ENCODE data around the gene SAMD4B. TPM values are rescaled to one million over a fixed set of nuclear protein-coding genes. Genes with fewer than 3 reads are reported as not detected.
A peak's percentile ranks its signal among the peaks of the same experiment; 100 is the strongest.

SAMD4B gene
- total RNA-seq, 1 experiment from 2014 or later: 135 TPM

- H2BK12ac ChIP-seq (ENCODE audit: insufficient read length, low read depth, low read length): no peak overlapping the region
- no peak overlapping the region for H4K5ac ChIP-seq (ENCODE audit: insufficient read length, low read depth, low read length)
- H3K4me3 Mint-ChIP-seq: peak overlapping the region; percentile 38 to 83
- DNase-seq: no peak
- no peak overlapping the region for H4K91ac ChIP-seq (ENCODE audit: insufficient read length, low read depth, low read length)
- peaks cover 3% of the 10 kb centered on the region; the same call in 1 of the 2 replicates for H3K79me2 ChIP-seq (ENCODE audit: insufficient read depth, low read length)
- no peak overlapping the region for H3K27ac ChIP-seq (ENCODE audit: insufficient read length, low read depth, low read length)
- H3K27me3 ChIP-seq (ENCODE audit: insufficient read depth, low read length): no peaks in the 10 kb centered on the region
- H3K4ac ChIP-seq (ENCODE audit: low read depth, low read length): no peak overlapping the region
- TF ChIP-seq CTCF (conservative IDR thresholded peaks at IDR 0.05): no peak
- no peak overlapping the region for H2BK20ac ChIP-seq (ENCODE audit: low read depth, low read length, poor library complexity, severe bottlenecking)
- no peak overlapping the region for H2BK15ac ChIP-seq (ENCODE audit: low read depth, low read length)
- H3K9me3 Mint-ChIP-seq: no peaks in the 10 kb centered on the region
- peak overlapping the region in 1 of 3 experiments; percentile 68; a peak in 3 of 7 replicates for H3K27ac Mint-ChIP-seq
- H3K23ac ChIP-seq (ENCODE audit: insufficient read length, low read depth, low read length): no peak overlapping the region
- H3K4me2 ChIP-seq (ENCODE audit: insufficient read depth, insufficient read length, low read length): no peak overlapping the region
- H3K18ac ChIP-seq (ENCODE audit: insufficient read length, low read depth, low read length): peak overlapping the region; percentile 15
- H2BK5ac ChIP-seq (ENCODE audit: insufficient read length, low read length): no peak overlapping the region
- H2AFZ ChIP-seq (ENCODE audit: low read length): no peak overlapping the region
- no peak overlapping the region for H2BK120ac ChIP-seq (ENCODE audit: low read depth, low read length, poor library complexity, severe bottlenecking)
- no peak overlapping the region for H3K14ac ChIP-seq (ENCODE audit: insufficient read depth, low read length)
- no peak overlapping the region for H4K8ac ChIP-seq (replicated peaks; ENCODE audit: insufficient read length, low read depth, low read length)
- H3K23me2 ChIP-seq (ENCODE audit: insufficient read length, low read depth, low read length, poor library complexity, severe bottlenecking): peaks cover 27% of the 10 kb centered on the region
- H3K36me3 Mint-ChIP-seq (ENCODE audit: insufficient read depth in 1 of 3, low read depth in 3 of 3): peaks cover 6 to 13% (median 11%) of the 10 kb centered on the region in 3 experiments
- WGBS (ENCODE audit: extremely low coverage, insufficient read length, low lambda C conversion rate): no CpG with 5 or more reads among the region's 17 CpGs
- H3T11ph ChIP-seq (ENCODE audit: low read length): no peak overlapping the region
- H3K27me3 Mint-ChIP-seq (ENCODE audit: low read depth): no peaks in the 10 kb centered on the region; the same call in 1 of the 2 replicates
- H3K9ac ChIP-seq (ENCODE audit: extremely low read depth, insufficient read length, low read length): no peak overlapping the region
- H2AK5ac ChIP-seq (ENCODE audit: insufficient read length, low read length): no peak overlapping the region
- H4K20me1 ChIP-seq (ENCODE audit: control insufficient read depth, insufficient read depth, insufficient read length): no peaks in the 10 kb centered on the region
- no peak overlapping the region for H3K56ac ChIP-seq (ENCODE audit: insufficient read length, low read depth, low read length)
- peaks cover 40 to 53% of the 10 kb centered on the region in 2 experiments for H3K4me1 Mint-ChIP-seq
- H3K4me1 ChIP-seq (ENCODE audit: insufficient read depth, low read length): peaks cover 5% of the 10 kb centered on the region; the same call in 1 of the 2 replicates
- H3K9me3 ChIP-seq (ENCODE audit: control insufficient read depth, low read depth, low read length): no peaks in the 10 kb centered on the region
- H3K79me1 ChIP-seq (ENCODE audit: insufficient read depth, low read depth, low read length, poor library complexity, severe bottlenecking): no peaks in the 10 kb centered on the region
These were observed 63.2 kb downstream of the SAMD4B start for GRCh38 chr19:39405261-39405957.
